Neural cell (in vitro differentiated cells): ENCODE measurements around the gene KDM4C. TPM values are rescaled to one million over a fixed set of nuclear protein-coding genes. Genes with fewer than 3 reads are reported as not detected.
"Not testable (repeated sequence)": the region's sequence is repeated elsewhere in the genome, so short reads cannot be mapped to it uniquely, and the experiment has no call there.

Experiments used
- H2AFZ ChIP-seq: fragments of 200-600, 300-800 bp; sonication (generic), shearing (Covaris generic); 2 replicates; pipeline ENCODE4 v1.6.0; 2014; ENCODE audit warnings: low read depth, mild to moderate bottlenecking, antibody characterized with exemption, low read length, moderate library complexity
- H3F3A ChIP-seq: fragments of 200-600 bp; shearing (Covaris generic); 2 replicates; pipeline ENCODE4 v1.6.1; 2016; ENCODE audit warnings: mild to moderate bottlenecking, moderate library complexity, mixed read lengths, antibody characterized with exemption, low read length; ENCODE audit not compliant: insufficient read depth, poor library complexity, severe bottlenecking
- H3K27ac ChIP-seq: fragments of 200-600, 300-800 bp; sonication (generic), shearing (Covaris generic); 2 replicates; pipeline ENCODE4 v1.5.1; 2014; ENCODE audit warnings: mild to moderate bottlenecking, low read length, moderate library complexity
- H3K27me3 ChIP-seq: fragments of 300-800, 200-600 bp; sonication (generic), shearing (Covaris generic); 2 replicates; pipeline ENCODE4 v1.6.0; 2014; ENCODE audit warnings: mild to moderate bottlenecking, low read depth, low read length, moderate library complexity; ENCODE audit not compliant: insufficient read depth
- H3K36me3 ChIP-seq: fragments of 300-800, 200-600 bp; sonication (generic), shearing (Covaris generic); 2 replicates; pipeline ENCODE4 v1.5.1; 2014; ENCODE audit warnings: mild to moderate bottlenecking, antibody characterized with exemption, low read length, moderate library complexity; ENCODE audit not compliant: insufficient read depth
- H3K4me2 ChIP-seq: fragments of 300-800, 200-600 bp; sonication (generic), shearing (Covaris generic); 2 replicates; pipeline ENCODE4 v1.6.0; 2014; ENCODE audit warnings: mild to moderate bottlenecking, low read length
- H3K4me3 ChIP-seq: fragments of 300-800, 200-600 bp; sonication (generic), shearing (Covaris generic); 2 replicates; pipeline ENCODE4 v1.5.1; 2014; ENCODE audit warnings: mild to moderate bottlenecking, low read length, moderate library complexity
- H3K79me2 ChIP-seq: fragments of 200-600 bp; shearing (Covaris generic); replicated peaks from 2 replicates; pipeline ENCODE4 v1.6.0; 2014; ENCODE audit warnings: mild to moderate bottlenecking, low read length, moderate library complexity; ENCODE audit not compliant: insufficient read depth
- H3K9ac ChIP-seq: fragments of 300-800, 200-600 bp; sonication (generic), shearing (Covaris generic); 2 replicates; pipeline ENCODE4 v1.6.1; 2016; ENCODE audit warnings: mild to moderate bottlenecking, low read length, mixed read lengths
- H3K9me2 ChIP-seq: fragments of 200-600 bp; shearing (Covaris generic); 2 replicates; pipeline ENCODE4 v1.6.1; 2016; ENCODE audit warnings: mild to moderate bottlenecking, low read length, mixed read lengths; ENCODE audit not compliant: insufficient read depth
- H3K9me3 ChIP-seq: fragments of 200-600, 300-800 bp; sonication (generic), shearing (Covaris generic); 2 replicates; pipeline ENCODE4 v1.6.1; 2016; ENCODE audit warnings: mild to moderate bottlenecking, mixed run types, low read length, moderate library complexity, mixed read lengths
- H4K20me1 ChIP-seq: fragments of 200-600 bp; shearing (Covaris generic); 2 replicates; pipeline ENCODE4 v1.6.1; 2016; ENCODE audit warnings: mild to moderate bottlenecking, mixed run types; ENCODE audit not compliant: insufficient read depth
- CTCF ChIP-seq: fragments of 450-650 bp; IDR thresholded peaks from 2 replicates; pipeline ENCODE4 v1.5.1; 2014; ENCODE audit warnings: antibody characterized with exemption, mild to moderate bottlenecking, moderate library complexity; ENCODE audit not compliant: poor library complexity, severe bottlenecking
- EP300 ChIP-seq: fragments of 450-650 bp; conservative IDR thresholded peaks from 2 replicates; pipeline ENCODE4 v1.6.1; 2014; ENCODE audit warnings: antibody characterized with exemption, mild to moderate bottlenecking, moderate library complexity; ENCODE audit not compliant: poor library complexity, severe bottlenecking
- EZH2 ChIP-seq: fragments of 200-600, 300-800 bp; shearing (Covaris generic), sonication (generic); IDR thresholded peaks from 2 replicates; pipeline ENCODE4 v1.6.1; 2014; ENCODE audit warnings: antibody characterized with exemption, low read length, borderline replicate concordance, mild to moderate bottlenecking; ENCODE audit not compliant: insufficient read depth, poor library complexity, severe bottlenecking
- MXI1 ChIP-seq: fragments of 450-650 bp; conservative IDR thresholded peaks from 2 replicates; pipeline ENCODE4 v1.6.1; 2014; ENCODE audit warnings: antibody characterized with exemption, mild to moderate bottlenecking; ENCODE audit not compliant: poor library complexity, severe bottlenecking
- POLR2AphosphoS5 ChIP-seq: IDR thresholded peaks from 2 replicates; pipeline ENCODE4 v1.6.1; 2012
- RAD21 ChIP-seq: fragments of 450-650 bp; conservative IDR thresholded peaks from 2 replicates; pipeline ENCODE4 v1.6.1; 2014; ENCODE audit warnings: antibody characterized with exemption, mild to moderate bottlenecking, moderate library complexity
- SMC3 ChIP-seq: fragments of 450-650 bp; conservative IDR thresholded peaks from 2 replicates; pipeline ENCODE4 v1.6.1; 2014; ENCODE audit warnings: antibody characterized with exemption, mild to moderate bottlenecking, moderate library complexity; ENCODE audit not compliant: poor library complexity
- TAF1 ChIP-seq: IDR thresholded peaks from 2 replicates; pipeline ENCODE4 v1.6.1; 2012; ENCODE audit warnings: low read depth
- polyA plus RNA-seq: library from polyadenylated mRNA; depleted of rRNA; stranded (reverse); fragments of >200 nt; gene quantifications from 2 replicates; pipeline ENCODE4 v1.2.3, GENCODE V29; 2014
- TF ChIP-seq, protein P1 (sequence below): IDR thresholded peaks from 2 replicates; pipeline ENCODE4 v1.6.1; 2012; ENCODE audit warnings: borderline replicate concordance

The KDM4C gene
- polyA plus RNA-seq, 1 donor from 2014 or later, result 21.1 TPM

DNA sequence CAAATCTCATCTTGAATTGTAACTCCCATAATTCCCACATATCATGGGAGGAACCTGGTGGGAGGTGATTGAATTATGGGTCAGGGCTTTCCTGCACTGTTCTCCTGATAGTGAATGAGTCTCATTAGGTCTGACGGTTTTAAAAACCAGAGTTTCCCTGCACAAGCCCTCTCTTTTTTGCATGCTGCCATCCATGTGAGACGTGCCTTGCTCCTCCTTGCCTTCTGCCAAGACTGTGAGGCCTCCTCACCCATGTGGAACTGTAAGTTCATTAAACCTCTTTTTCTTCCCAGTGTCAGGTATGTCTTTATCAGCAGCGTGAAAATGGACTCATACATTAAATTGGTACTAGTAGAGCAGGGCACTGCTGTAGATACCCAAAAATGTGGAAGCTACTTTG is 22.4 kb upstream of the KDM4C start:
- H3K36me3 ChIP-seq, result no peaks in the 10 kb centered on the region
- TF ChIP-seq, protein P1, sequence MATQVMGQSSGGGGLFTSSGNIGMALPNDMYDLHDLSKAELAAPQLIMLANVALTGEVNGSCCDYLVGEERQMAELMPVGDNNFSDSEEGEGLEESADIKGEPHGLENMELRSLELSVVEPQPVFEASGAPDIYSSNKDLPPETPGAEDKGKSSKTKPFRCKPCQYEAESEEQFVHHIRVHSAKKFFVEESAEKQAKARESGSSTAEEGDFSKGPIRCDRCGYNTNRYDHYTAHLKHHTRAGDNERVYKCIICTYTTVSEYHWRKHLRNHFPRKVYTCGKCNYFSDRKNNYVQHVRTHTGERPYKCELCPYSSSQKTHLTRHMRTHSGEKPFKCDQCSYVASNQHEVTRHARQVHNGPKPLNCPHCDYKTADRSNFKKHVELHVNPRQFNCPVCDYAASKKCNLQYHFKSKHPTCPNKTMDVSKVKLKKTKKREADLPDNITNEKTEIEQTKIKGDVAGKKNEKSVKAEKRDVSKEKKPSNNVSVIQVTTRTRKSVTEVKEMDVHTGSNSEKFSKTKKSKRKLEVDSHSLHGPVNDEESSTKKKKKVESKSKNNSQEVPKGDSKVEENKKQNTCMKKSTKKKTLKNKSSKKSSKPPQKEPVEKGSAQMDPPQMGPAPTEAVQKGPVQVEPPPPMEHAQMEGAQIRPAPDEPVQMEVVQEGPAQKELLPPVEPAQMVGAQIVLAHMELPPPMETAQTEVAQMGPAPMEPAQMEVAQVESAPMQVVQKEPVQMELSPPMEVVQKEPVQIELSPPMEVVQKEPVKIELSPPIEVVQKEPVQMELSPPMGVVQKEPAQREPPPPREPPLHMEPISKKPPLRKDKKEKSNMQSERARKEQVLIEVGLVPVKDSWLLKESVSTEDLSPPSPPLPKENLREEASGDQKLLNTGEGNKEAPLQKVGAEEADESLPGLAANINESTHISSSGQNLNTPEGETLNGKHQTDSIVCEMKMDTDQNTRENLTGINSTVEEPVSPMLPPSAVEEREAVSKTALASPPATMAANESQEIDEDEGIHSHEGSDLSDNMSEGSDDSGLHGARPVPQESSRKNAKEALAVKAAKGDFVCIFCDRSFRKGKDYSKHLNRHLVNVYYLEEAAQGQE, result no peak
- TF ChIP-seq EZH2 (no peak), CTCF (no peak), TAF1 (no peak), RAD21 (no peak), POLR2AphosphoS5 (no peak), MXI1 (no peak), EP300 (no peak), SMC3 (no peak)
- H2AFZ ChIP-seq, result no peak overlapping the region
- no peaks in the 10 kb centered on the region for H3K27me3 ChIP-seq
- H3K4me2 ChIP-seq, result no peak overlapping the region
- no peak overlapping the region for H3K27ac ChIP-seq
- H3K9ac ChIP-seq, result no peak overlapping the region
- H3K9me2 ChIP-seq, result no peaks in the 10 kb centered on the region
- no peak overlapping the region for H3K4me3 ChIP-seq
- H3F3A ChIP-seq, result no peaks in the 10 kb centered on the region
- H3K9me3 ChIP-seq, result no peaks in the 10 kb centered on the region
- no peaks in the 10 kb centered on the region for H4K20me1 ChIP-seq
- no peaks in the 10 kb centered on the region for H3K79me2 ChIP-seq

GRCh38 chr9:6739218-6739617 is 18.6 kb upstream of the KDM4C start:
- Histone ChIP-seq H3K27ac (no peak overlapping the region), H3K27me3 (no peaks in the 10 kb centered on the region), H3K9me2 (no peaks in the 10 kb centered on the region), H3K36me3 (no peaks in the 10 kb centered on the region), H3K4me2 (no peak overlapping the region), H3K79me2 (no peaks in the 10 kb centered on the region), H3K4me3 (no peak overlapping the region), H3K9me3 (no peaks in the 10 kb centered on the region), H2AFZ (no peak overlapping the region), H3F3A (no peaks in the 10 kb centered on the region), H3K9ac (no peak overlapping the region), H4K20me1 (no peaks in the 10 kb centered on the region)
- TF ChIP-seq CTCF (no peak), RAD21 (no peak), POLR2AphosphoS5 (no peak), TAF1 (no peak), EP300 (no peak), MXI1 (no peak), EZH2 (no peak), SMC3 (no peak)
- TF ChIP-seq, protein P1, result no peak

GRCh38 chr9:6748861-6749260 is 8.9 kb upstream of the KDM4C start:
- H3K4me3 ChIP-seq, H3K36me3 ChIP-seq, H3F3A ChIP-seq, H3K9me2 ChIP-seq, H4K20me1 ChIP-seq, H3K4me2 ChIP-seq, H2AFZ ChIP-seq, H3K27ac ChIP-seq, H3K9ac ChIP-seq, H3K79me2 ChIP-seq, H3K27me3 ChIP-seq, H3K9me3 ChIP-seq: not testable (repeated sequence)
